K562 (cell line): ENCODE results near the gene RYR1. TPM values are rescaled to one million over a fixed set of nuclear protein-coding genes. Genes with fewer than 3 reads are reported as not detected.

Source experiments
- CBFB ChIP-seq: sonication (generic); formaldehyde crosslinking; IDR thresholded peaks from 2 replicates; pipeline ENCODE4 v1.4.0; 2020; ENCODE audit warnings: mild to moderate bottlenecking, missing genetic modification reagents
- DACH1 ChIP-seq: fragments of 450-650 bp; IDR thresholded peaks from 2 replicates; pipeline ENCODE4 v1.6.1; 2018; ENCODE audit not compliant: partially characterized antibody
- LEF1 ChIP-seq: fragments of 450-650 bp; IDR thresholded peaks from 2 replicates; pipeline ENCODE4 v1.6.1; 2016; ENCODE audit warnings: mild to moderate bottlenecking
- NCOA1 ChIP-seq: fragments of 450-650 bp; IDR thresholded peaks from 2 replicates; pipeline ENCODE4 v1.6.1; 2016; ENCODE audit warnings: low read depth
- STAT5A ChIP-seq: IDR thresholded peaks from 2 replicates; pipeline ENCODE4 v1.6.1; 2012; ENCODE audit warnings: low read length, inconsistent platforms, borderline replicate concordance
- ZFX ChIP-seq: sonication (generic); formaldehyde crosslinking; IDR thresholded peaks from 2 replicates; pipeline ENCODE4 v1.8.0; 2022; ENCODE audit warnings: mild to moderate bottlenecking, missing genetic modification reagents, moderate library complexity
- ZNF695 ChIP-seq: fragments of 450-650 bp; formaldehyde crosslinking; IDR thresholded peaks from 2 replicates; pipeline ENCODE4 v1.4.0; 2020; ENCODE audit warnings: mild to moderate bottlenecking, moderate library complexity
- polyA plus RNA-seq, 8 experiments: library from polyadenylated mRNA; depleted of rRNA in 4 of 8; stranded (reverse) in 5 of 8; unstranded in 3 of 8; fragments of >200 nt; fragmentation: Nextera tagmentation in 2 of 8; fragmentation: Illumina TruSeq in 1 of 8; extraction: Ambion mirVana in 2 of 8; extraction: Trizol in 1 of 8; gene quantifications; 2 replicates each; pipeline versions ENCODE4 v1.2.1 to v1.2.3, GENCODE V29; 2011 to 2014; ENCODE audit warnings: inconsistent platforms in 1 of 8, missing spikeins in 1 of 8
- total RNA-seq, 7 experiments: library from RNA; depleted of rRNA in 6 of 7; stranded (reverse); fragments of >200 nt in 6 of 7; fragmentation: Illumina TruSeq in 2 of 7; extraction: Trizol in 2 of 7; gene quantifications; 2 replicates each; pipeline versions ENCODE4 v1.2.1 to v1.2.3, GENCODE V29; 2011 to 2021; ENCODE audit warnings: low replicate concordance in 1 of 7
- TF ChIP-seq, protein P1 (sequence below): sonication (generic); formaldehyde crosslinking; IDR thresholded peaks from 2 replicates; pipeline ENCODE4 v1.8.0; 2022; ENCODE audit warnings: mild to moderate bottlenecking, missing genetic modification reagents
- TF ChIP-seq, protein P2 (sequence below): sonication (generic); formaldehyde crosslinking; IDR thresholded peaks from 2 replicates; pipeline ENCODE4 v1.8.0; 2022; ENCODE audit warnings: mild to moderate bottlenecking, missing genetic modification reagents
- TF ChIP-seq, protein P3 (sequence below): fragments of 250-450 bp; sonication (Bioruptor Pico); IDR thresholded peaks from 2 replicates; pipeline ENCODE4 v1.4.0; 2020
- TF ChIP-seq, protein P4 (sequence below): fragments of 250-450 bp; sonication (Bioruptor Pico); IDR thresholded peaks from 2 replicates; pipeline ENCODE4 v1.4.0; 2020
- TF ChIP-seq, protein P5 (sequence below), 2 experiments: fragments of 250-450 bp in 1 of 2; fragments of 450-650 bp in 1 of 2; sonication (Bioruptor Pico) in 1 of 2; IDR thresholded peaks; 2 replicates each; pipeline versions ENCODE4 v1.6.1 to v1.8.0; 2016 to 2021; ENCODE audit warnings: mild to moderate bottlenecking in 2 of 2, moderate library complexity in 2 of 2, missing compliant biosample characterization in 1 of 2, missing genetic modification characterization in 1 of 2

The RYR1 gene
- total and polyA plus RNA-seq, 9 of the 15 experiments (the other 6 are each of a cell fraction or from before 2014, with no cell fraction given) = 0.11 to 7.4 (median 3.7) TPM

DNA sequence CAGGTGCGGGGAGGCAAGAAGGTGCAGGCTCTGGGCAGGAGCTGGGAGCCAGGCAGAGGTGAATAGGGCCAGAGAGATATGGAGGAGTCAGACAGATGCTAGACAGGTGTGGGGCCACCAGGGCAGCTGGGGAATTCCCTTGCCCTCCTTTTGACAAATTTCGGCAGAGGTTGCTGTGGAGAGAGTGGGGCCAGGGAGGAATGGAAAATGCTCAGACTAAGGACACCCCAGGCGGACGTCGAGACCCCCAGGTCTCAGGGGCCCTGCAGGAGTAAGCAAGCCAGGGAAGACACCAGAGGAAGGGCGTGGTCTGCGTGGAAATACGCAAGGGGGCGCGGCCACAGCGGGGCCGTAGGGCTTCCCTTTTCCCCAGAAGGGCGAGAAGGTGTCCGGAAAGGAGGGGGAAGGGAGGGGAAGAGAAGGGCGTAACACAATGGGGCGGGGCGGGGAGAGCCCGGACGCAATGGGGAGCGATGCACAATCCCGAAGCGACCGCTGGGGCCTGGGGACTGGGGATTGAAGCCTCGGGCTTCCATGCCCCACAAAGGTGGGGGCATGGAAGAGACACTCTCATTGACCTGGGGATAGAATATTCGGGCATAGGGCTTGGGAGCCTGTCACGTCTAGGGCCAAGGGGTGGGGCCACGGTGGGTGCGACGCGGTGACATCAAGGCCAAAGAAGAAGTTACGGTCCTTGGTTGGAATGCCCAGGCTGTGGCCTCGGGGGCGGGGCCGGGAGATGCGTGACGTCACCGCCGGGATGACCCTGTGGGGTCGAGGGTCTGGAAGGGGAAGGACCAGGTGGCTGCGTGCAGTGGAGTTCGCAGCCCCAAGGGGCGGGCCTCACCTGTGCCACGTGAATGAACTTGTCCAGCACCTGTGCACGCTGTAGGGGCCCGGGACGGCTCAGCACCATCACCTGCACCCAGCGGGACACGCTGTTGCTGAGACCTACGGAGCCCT, 15.7 kb upstream of the RYR1 start (continued):
- TF ChIP-seq, protein P1, sequence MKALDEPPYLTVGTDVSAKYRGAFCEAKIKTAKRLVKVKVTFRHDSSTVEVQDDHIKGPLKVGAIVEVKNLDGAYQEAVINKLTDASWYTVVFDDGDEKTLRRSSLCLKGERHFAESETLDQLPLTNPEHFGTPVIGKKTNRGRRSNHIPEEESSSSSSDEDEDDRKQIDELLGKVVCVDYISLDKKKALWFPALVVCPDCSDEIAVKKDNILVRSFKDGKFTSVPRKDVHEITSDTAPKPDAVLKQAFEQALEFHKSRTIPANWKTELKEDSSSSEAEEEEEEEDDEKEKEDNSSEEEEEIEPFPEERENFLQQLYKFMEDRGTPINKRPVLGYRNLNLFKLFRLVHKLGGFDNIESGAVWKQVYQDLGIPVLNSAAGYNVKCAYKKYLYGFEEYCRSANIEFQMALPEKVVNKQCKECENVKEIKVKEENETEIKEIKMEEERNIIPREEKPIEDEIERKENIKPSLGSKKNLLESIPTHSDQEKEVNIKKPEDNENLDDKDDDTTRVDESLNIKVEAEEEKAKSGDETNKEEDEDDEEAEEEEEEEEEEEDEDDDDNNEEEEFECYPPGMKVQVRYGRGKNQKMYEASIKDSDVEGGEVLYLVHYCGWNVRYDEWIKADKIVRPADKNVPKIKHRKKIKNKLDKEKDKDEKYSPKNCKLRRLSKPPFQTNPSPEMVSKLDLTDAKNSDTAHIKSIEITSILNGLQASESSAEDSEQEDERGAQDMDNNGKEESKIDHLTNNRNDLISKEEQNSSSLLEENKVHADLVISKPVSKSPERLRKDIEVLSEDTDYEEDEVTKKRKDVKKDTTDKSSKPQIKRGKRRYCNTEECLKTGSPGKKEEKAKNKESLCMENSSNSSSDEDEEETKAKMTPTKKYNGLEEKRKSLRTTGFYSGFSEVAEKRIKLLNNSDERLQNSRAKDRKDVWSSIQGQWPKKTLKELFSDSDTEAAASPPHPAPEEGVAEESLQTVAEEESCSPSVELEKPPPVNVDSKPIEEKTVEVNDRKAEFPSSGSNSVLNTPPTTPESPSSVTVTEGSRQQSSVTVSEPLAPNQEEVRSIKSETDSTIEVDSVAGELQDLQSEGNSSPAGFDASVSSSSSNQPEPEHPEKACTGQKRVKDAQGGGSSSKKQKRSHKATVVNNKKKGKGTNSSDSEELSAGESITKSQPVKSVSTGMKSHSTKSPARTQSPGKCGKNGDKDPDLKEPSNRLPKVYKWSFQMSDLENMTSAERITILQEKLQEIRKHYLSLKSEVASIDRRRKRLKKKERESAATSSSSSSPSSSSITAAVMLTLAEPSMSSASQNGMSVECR (CRISPR knock-in tag) = peak; percentile 81
- peak; percentile 6 for TF ChIP-seq DACH1
- TF ChIP-seq ZFX = 0 out of 2 replicates have a peak, but pooled peaks have one; percentile 33
- TF ChIP-seq, protein P2, sequence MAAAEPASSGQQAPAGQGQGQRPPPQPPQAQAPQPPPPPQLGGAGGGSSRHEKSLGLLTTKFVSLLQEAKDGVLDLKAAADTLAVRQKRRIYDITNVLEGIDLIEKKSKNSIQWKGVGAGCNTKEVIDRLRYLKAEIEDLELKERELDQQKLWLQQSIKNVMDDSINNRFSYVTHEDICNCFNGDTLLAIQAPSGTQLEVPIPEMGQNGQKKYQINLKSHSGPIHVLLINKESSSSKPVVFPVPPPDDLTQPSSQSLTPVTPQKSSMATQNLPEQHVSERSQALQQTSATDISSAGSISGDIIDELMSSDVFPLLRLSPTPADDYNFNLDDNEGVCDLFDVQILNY (CRISPR knock-in tag) = no peak
- peak; percentile 42; the same call in 1 of the 2 replicates for TF ChIP-seq LEF1
- TF ChIP-seq, protein P3, sequence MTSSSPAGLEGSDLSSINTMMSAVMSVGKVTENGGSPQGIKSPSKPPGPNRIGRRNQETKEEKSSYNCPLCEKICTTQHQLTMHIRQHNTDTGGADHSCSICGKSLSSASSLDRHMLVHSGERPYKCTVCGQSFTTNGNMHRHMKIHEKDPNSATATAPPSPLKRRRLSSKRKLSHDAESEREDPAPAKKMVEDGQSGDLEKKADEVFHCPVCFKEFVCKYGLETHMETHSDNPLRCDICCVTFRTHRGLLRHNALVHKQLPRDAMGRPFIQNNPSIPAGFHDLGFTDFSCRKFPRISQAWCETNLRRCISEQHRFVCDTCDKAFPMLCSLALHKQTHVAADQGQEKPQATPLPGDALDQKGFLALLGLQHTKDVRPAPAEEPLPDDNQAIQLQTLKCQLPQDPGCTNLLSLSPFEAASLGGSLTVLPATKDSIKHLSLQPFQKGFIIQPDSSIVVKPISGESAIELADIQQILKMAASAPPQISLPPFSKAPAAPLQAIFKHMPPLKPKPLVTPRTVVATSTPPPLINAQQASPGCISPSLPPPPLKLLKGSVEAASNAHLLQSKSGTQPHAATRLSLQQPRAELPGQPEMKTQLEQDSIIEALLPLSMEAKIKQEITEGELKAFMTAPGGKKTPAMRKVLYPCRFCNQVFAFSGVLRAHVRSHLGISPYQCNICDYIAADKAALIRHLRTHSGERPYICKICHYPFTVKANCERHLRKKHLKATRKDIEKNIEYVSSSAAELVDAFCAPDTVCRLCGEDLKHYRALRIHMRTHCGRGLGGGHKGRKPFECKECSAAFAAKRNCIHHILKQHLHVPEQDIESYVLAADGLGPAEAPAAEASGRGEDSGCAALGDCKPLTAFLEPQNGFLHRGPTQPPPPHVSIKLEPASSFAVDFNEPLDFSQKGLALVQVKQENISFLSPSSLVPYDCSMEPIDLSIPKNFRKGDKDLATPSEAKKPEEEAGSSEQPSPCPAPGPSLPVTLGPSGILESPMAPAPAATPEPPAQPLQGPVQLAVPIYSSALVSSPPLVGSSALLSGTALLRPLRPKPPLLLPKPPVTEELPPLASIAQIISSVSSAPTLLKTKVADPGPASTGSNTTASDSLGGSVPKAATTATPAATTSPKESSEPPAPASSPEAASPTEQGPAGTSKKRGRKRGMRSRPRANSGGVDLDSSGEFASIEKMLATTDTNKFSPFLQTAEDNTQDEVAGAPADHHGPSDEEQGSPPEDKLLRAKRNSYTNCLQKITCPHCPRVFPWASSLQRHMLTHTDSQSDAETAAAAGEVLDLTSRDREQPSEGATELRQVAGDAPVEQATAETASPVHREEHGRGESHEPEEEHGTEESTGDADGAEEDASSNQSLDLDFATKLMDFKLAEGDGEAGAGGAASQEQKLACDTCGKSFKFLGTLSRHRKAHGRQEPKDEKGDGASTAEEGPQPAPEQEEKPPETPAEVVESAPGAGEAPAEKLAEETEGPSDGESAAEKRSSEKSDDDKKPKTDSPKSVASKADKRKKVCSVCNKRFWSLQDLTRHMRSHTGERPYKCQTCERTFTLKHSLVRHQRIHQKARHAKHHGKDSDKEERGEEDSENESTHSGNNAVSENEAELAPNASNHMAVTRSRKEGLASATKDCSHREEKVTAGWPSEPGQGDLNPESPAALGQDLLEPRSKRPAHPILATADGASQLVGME (CRISPR knock-in tag) = no peak
- TF ChIP-seq, protein P4, sequence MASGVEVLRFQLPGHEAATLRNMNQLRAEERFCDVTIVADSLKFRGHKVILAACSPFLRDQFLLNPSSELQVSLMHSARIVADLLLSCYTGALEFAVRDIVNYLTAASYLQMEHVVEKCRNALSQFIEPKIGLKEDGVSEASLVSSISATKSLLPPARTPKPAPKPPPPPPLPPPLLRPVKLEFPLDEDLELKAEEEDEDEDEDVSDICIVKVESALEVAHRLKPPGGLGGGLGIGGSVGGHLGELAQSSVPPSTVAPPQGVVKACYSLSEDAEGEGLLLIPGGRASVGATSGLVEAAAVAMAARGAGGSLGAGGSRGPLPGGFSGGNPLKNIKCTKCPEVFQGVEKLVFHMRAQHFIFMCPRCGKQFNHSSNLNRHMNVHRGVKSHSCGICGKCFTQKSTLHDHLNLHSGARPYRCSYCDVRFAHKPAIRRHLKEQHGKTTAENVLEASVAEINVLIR = 0 out of 2 replicates have a peak, but pooled peaks have one; percentile 25
- peak; percentile 9; the same call in 1 of the 2 replicates for TF ChIP-seq STAT5A
- TF ChIP-seq, protein P5, sequence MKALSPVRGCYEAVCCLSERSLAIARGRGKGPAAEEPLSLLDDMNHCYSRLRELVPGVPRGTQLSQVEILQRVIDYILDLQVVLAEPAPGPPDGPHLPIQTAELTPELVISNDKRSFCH (CRISPR knock-in tag; IDR thresholded peaks at IDR 0.05) = no peak
- TF ChIP-seq, protein P5 (tag; IDR thresholded peaks at IDR 0.05) = no peak
- TF ChIP-seq NCOA1 = peak; percentile 73
- no peak for TF ChIP-seq ZNF695
- TF ChIP-seq CBFB = 0 out of 2 replicates have a peak, but pooled peaks have one; percentile 31
